Upper lobe of left lung (tissue), 4 donors: Measurements from ENCODE around the gene SYCE3.

ENCODE experiments used
- CTCF ChIP-seq, 6 experiments: fragments of 450-650 bp in 4 of 6; fragments of 200-600 bp in 2 of 6; sonication (generic) in 2 of 6; IDR thresholded peaks; one replicate each; pipeline ENCODE4 v1.5.1; 2016 to 2019; ENCODE audit warnings: antibody characterized with exemption in 6 of 6
- POLR2A ChIP-seq, 4 donors: fragments of 450-650 bp; IDR thresholded peaks; one replicate each; pipeline ENCODE4 v1.5.1; 2016 to 2017; ENCODE audit warnings: antibody characterized with exemption in 4 of 4, mild to moderate bottlenecking in 2 of 4

DNA sequence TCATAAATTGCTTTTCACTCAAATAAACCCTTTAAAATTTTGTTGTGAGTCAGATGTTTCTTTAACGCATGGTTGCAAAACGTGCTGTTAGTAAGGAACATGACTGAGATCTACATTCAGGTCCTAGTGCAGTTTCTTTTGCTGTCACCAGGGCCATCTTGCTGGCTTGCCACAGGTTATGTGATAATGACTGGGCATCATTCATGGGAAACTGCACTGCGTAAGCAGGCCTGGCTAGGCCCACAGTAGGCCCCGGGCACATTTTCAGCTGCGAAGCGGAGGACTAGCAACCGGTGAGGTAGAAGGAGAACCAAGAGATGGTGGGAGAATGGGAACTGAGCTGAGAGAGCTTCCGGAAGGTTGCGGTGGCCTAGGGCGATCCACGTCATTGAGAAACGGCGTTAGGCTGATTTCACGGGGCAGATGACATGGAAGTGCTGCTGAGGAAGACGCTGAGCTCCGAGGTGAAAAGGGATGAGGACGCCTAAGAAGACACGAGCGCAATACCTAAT, 20.2 kb downstream of the SYCE3 start:
- peak in 1 of 4 donors; percentile 72 for TF ChIP-seq POLR2A (IDR thresholded peaks at IDR 0.05)
- TF ChIP-seq CTCF (IDR thresholded peaks at IDR 0.05), result peak in 3 of 6 experiments; percentile 24 to 44 (median 29)
